H1 (cell line): ENCODE results near the gene HECTD1. TPM values are rescaled to one million over a fixed set of nuclear protein-coding genes. Genes with fewer than 3 reads are reported as not detected.

Experiments
- CEBPB ChIP-seq: IDR thresholded peaks from 2 replicates; pipeline ENCODE4 v1.6.1; 2012; ENCODE audit warnings: low read depth, low read length
- SAP30 ChIP-seq: fragments of 300-600 bp; sonication (generic); IDR thresholded peaks from 2 replicates; pipeline ENCODE4 v1.7.1; 2012; ENCODE audit warnings: low read length, moderate library complexity, mild to moderate bottlenecking, inconsistent platforms; ENCODE audit not compliant: insufficient read depth, insufficient replicate concordance
- SIN3A ChIP-seq, 2 experiments: IDR thresholded peaks in 1 of 2; conservative IDR thresholded peaks in 1 of 2; 2 replicates each; pipeline ENCODE4 v1.6.1; 2011 to 2012; ENCODE audit warnings: low read length in 2 of 2, improper control_type of control experiment in 1 of 2, low read depth in 1 of 2, mild to moderate bottlenecking in 1 of 2
- SIRT6 ChIP-seq: IDR thresholded peaks from one replicate; pipeline ENCODE4 v1.7.1; 2012; ENCODE audit warnings: low read length, inconsistent platforms
- polyA plus RNA-seq, 7 experiments: library from polyadenylated mRNA; depleted of rRNA in 3 of 7; stranded (reverse) in 5 of 7; unstranded in 2 of 7; fragments of >200 nt in 5 of 7; fragments of 200-250 nt in 2 of 7; gene quantifications; 1 replicate in 5 of 7; 2 replicates in 1 of 7; 4 replicates in 1 of 7; pipeline versions ENCODE4 v1.2.1 to v1.2.3, GENCODE V29; 2011 to 2013; ENCODE audit warnings: missing spikeins in 2 of 7, mixed read lengths in 2 of 7
- total RNA-seq: library from RNA; stranded (reverse); fragmentation: NEBNext Ultra II Directional; extraction: Animal tissue kit (Norgen Biotek cat#: 25700); gene quantifications from 2 replicates; pipeline ENCODE4 v1.2.1, GENCODE V29; 2021
- TF ChIP-seq, protein P1 (sequence below): fragments of 300-600 bp; sonication (generic); IDR thresholded peaks from 2 replicates; pipeline ENCODE4 v1.7.1; 2012; ENCODE audit warnings: low read length, moderate library complexity, mild to moderate bottlenecking, inconsistent platforms; ENCODE audit not compliant: insufficient replicate concordance

The HECTD1 gene
- total and polyA plus RNA-seq, 2 of the 8 experiments (the other 6 are each of a cell fraction or from before 2014, with no cell fraction given), result 44.7 to 105 TPM

DNA sequence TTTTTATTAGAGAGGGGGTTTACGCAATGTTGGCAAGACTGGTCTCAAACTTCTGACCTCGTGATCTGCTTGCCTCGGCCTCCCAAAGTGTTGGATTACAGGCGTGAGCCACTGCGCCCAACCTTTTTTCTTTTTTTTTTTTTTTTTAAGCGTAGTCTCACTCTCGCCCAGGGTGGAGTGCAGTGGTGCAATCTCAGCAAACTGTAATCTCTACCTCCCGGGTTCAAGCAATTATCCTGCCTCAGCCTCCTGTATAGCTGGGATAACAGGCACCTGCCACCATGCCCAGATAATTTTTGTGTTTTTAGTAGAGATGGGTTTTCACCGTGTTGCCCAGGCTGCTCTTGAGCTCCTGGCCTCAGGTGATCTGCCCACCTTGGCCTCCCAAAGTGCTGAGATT, 8.8 kb upstream of the HECTD1 start (continued):
- TF ChIP-seq, protein P1, sequence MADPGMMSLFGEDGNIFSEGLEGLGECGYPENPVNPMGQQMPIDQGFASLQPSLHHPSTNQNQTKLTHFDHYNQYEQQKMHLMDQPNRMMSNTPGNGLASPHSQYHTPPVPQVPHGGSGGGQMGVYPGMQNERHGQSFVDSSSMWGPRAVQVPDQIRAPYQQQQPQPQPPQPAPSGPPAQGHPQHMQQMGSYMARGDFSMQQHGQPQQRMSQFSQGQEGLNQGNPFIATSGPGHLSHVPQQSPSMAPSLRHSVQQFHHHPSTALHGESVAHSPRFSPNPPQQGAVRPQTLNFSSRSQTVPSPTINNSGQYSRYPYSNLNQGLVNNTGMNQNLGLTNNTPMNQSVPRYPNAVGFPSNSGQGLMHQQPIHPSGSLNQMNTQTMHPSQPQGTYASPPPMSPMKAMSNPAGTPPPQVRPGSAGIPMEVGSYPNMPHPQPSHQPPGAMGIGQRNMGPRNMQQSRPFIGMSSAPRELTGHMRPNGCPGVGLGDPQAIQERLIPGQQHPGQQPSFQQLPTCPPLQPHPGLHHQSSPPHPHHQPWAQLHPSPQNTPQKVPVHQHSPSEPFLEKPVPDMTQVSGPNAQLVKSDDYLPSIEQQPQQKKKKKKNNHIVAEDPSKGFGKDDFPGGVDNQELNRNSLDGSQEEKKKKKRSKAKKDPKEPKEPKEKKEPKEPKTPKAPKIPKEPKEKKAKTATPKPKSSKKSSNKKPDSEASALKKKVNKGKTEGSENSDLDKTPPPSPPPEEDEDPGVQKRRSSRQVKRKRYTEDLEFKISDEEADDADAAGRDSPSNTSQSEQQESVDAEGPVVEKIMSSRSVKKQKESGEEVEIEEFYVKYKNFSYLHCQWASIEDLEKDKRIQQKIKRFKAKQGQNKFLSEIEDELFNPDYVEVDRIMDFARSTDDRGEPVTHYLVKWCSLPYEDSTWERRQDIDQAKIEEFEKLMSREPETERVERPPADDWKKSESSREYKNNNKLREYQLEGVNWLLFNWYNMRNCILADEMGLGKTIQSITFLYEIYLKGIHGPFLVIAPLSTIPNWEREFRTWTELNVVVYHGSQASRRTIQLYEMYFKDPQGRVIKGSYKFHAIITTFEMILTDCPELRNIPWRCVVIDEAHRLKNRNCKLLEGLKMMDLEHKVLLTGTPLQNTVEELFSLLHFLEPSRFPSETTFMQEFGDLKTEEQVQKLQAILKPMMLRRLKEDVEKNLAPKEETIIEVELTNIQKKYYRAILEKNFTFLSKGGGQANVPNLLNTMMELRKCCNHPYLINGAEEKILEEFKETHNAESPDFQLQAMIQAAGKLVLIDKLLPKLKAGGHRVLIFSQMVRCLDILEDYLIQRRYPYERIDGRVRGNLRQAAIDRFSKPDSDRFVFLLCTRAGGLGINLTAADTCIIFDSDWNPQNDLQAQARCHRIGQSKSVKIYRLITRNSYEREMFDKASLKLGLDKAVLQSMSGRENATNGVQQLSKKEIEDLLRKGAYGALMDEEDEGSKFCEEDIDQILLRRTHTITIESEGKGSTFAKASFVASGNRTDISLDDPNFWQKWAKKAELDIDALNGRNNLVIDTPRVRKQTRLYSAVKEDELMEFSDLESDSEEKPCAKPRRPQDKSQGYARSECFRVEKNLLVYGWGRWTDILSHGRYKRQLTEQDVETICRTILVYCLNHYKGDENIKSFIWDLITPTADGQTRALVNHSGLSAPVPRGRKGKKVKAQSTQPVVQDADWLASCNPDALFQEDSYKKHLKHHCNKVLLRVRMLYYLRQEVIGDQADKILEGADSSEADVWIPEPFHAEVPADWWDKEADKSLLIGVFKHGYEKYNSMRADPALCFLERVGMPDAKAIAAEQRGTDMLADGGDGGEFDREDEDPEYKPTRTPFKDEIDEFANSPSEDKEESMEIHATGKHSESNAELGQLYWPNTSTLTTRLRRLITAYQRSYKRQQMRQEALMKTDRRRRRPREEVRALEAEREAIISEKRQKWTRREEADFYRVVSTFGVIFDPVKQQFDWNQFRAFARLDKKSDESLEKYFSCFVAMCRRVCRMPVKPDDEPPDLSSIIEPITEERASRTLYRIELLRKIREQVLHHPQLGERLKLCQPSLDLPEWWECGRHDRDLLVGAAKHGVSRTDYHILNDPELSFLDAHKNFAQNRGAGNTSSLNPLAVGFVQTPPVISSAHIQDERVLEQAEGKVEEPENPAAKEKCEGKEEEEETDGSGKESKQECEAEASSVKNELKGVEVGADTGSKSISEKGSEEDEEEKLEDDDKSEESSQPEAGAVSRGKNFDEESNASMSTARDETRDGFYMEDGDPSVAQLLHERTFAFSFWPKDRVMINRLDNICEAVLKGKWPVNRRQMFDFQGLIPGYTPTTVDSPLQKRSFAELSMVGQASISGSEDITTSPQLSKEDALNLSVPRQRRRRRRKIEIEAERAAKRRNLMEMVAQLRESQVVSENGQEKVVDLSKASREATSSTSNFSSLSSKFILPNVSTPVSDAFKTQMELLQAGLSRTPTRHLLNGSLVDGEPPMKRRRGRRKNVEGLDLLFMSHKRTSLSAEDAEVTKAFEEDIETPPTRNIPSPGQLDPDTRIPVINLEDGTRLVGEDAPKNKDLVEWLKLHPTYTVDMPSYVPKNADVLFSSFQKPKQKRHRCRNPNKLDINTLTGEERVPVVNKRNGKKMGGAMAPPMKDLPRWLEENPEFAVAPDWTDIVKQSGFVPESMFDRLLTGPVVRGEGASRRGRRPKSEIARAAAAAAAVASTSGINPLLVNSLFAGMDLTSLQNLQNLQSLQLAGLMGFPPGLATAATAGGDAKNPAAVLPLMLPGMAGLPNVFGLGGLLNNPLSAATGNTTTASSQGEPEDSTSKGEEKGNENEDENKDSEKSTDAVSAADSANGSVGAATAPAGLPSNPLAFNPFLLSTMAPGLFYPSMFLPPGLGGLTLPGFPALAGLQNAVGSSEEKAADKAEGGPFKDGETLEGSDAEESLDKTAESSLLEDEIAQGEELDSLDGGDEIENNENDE, result no peak
- no peak for TF ChIP-seq CEBPB
- no peak for TF ChIP-seq SIN3A (conservative IDR thresholded peaks at IDR 0.05 in 1 of 2, IDR thresholded peaks at IDR 0.05 in 1 of 2; ENCODE audit: low read depth in 1 of 2, low read length in 2 of 2)
- no peak for TF ChIP-seq SIRT6
- TF ChIP-seq SAP30, result no peak
